ENCODE data around the gene ZNF324B. TPM values are rescaled to one million over a fixed set of nuclear protein-coding genes. Genes with fewer than 3 reads are reported as not detected.

ZNF324B gene
- total RNA-seq, 2 donors from 2014 or later, result 2.7 to 6.9 TPM

DNA sequence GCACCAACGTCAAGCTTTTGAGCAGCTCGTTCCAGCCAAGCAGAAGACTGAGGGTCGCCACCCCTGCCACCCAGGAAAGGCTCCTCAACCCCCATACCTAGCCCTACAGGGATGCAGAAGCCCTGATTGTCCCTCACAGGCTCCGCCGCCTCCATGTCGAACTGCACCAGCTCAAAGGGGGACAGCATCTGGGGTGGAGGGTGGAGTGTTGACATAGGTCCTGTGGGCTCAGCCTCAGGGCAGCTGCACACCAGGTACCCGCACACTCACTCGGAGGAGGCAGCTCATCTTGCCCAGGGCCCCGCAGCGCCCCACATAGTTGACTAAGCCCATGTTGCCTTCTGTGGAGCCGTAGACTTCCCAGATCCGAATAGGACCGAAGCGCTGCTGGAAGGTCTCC lies 48.8 kb downstream of the ZNF324B start:
- Histone ChIP-seq H3K27ac (peak overlapping the region; percentile 78 to 89), H3K27me3 (no peaks in the 10 kb centered on the region), H3K4me1 (peaks cover 0 to 29% of the 10 kb centered on the region in 2 donors), H3K36me3 (no peaks in the 10 kb centered on the region), H3K4me3 (peak overlapping the region in 1 of 2 donors; percentile 65), H3K9me3 (no peaks in the 10 kb centered on the region)
- no peak for DNase-seq (ENCODE audit: low spot score)
- TF ChIP-seq, protein P1, sequence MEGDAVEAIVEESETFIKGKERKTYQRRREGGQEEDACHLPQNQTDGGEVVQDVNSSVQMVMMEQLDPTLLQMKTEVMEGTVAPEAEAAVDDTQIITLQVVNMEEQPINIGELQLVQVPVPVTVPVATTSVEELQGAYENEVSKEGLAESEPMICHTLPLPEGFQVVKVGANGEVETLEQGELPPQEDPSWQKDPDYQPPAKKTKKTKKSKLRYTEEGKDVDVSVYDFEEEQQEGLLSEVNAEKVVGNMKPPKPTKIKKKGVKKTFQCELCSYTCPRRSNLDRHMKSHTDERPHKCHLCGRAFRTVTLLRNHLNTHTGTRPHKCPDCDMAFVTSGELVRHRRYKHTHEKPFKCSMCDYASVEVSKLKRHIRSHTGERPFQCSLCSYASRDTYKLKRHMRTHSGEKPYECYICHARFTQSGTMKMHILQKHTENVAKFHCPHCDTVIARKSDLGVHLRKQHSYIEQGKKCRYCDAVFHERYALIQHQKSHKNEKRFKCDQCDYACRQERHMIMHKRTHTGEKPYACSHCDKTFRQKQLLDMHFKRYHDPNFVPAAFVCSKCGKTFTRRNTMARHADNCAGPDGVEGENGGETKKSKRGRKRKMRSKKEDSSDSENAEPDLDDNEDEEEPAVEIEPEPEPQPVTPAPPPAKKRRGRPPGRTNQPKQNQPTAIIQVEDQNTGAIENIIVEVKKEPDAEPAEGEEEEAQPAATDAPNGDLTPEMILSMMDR (IDR thresholded peaks at IDR 0.05), result no peak

Other genes with a start within 250 kb of the ZNF324B start
- 10 to 100 TPM; 30.1 to 38.4 TPM for gene ZNF544, start 222.7 kb upstream of the ZNF324B start, total RNA-seq
- gene ZNF8, start 172.7 kb upstream of the ZNF324B start, total RNA-seq, result 1 to 10 TPM; 5.8 to 6.9 TPM
- 10 to 100 TPM; 20.9 to 32.6 TPM for gene ERVK3-1, start 146.2 kb upstream of the ZNF324B start, total RNA-seq
- gene ZSCAN22, start 124.6 kb upstream of the ZNF324B start, total RNA-seq, result 1 to 10 TPM; 1.6 to 2.6 TPM
- 10 to 100 TPM; 45.5 to 52.6 TPM for gene A1BG, start 98.1 kb upstream of the ZNF324B start, total RNA-seq
- under 1 TPM; 0.39 to 0.56 TPM for gene ZNF497, start 88.9 kb upstream of the ZNF324B start, total RNA-seq
- gene ZNF837, start 70.6 kb upstream of the ZNF324B start, total RNA-seq, result 1 to 10 TPM in 1 of 2 donors, under 1 TPM in 1; 0.70 to 1.3 TPM
- gene RPS5, start 64.4 kb upstream of the ZNF324B start, total RNA-seq, result 1,000 to 10,000 TPM in 1 of 2 donors, 100 to 1,000 TPM in 1; 593 to 1,197 TPM
- gene RNF225, start 56.0 kb upstream of the ZNF324B start, total RNA-seq, result not detected
- 10 to 100 TPM; 17.4 to 18.5 TPM for gene ZNF584, start 43.0 kb upstream of the ZNF324B start, total RNA-seq
- gene ZNF132, start 11.5 kb upstream of the ZNF324B start, total RNA-seq, result 1 to 10 TPM; 2.7 to 3.1 TPM
- gene ZNF324, start 15.5 kb downstream of the ZNF324B start, total RNA-seq, result 1 to 10 TPM; 5.9 to 9.9 TPM
- gene ZNF446, start 24.7 kb downstream of the ZNF324B start, total RNA-seq, result 10 to 100 TPM in 1 of 2 donors, 1 to 10 TPM in 1; 7.9 to 10.0 TPM
- gene SLC27A5, start 60.4 kb downstream of the ZNF324B start, total RNA-seq, result 1 to 10 TPM; 1.3 to 2.9 TPM
- gene ZBTB45, start 68.2 kb downstream of the ZNF324B start, total RNA-seq, result 10 to 100 TPM in 1 of 2 donors, 1 to 10 TPM in 1; 7.2 to 14.3 TPM
- gene TRIM28, start 92.4 kb downstream of the ZNF324B start, total RNA-seq, result 100 to 1,000 TPM in 1 of 2 donors, 10 to 100 TPM in 1; 99.6 to 207 TPM
- 100 to 1,000 TPM; 109 to 121 TPM for gene CHMP2A, start 103.5 kb downstream of the ZNF324B start, total RNA-seq
- 10 to 100 TPM; 30.9 to 38.8 TPM for gene UBE2M, start 107.0 kb downstream of the ZNF324B start, total RNA-seq
- 10 to 100 TPM in 1 of 2 donors, 1 to 10 TPM in 1; 6.5 to 11.3 TPM for gene MZF1, start 121.7 kb downstream of the ZNF324B start, total RNA-seq